DND-41 (cell line): ENCODE measurements around the gene C6orf52.

Source experiments
- CTCF ChIP-seq: IDR thresholded peaks from 2 replicates; pipeline ENCODE4 v1.5.1; 2012; ENCODE audit warnings: borderline replicate concordance, low read length, moderate library complexity, mild to moderate bottlenecking; ENCODE audit not compliant: poor library complexity, severe bottlenecking; ENCODE audit errors: extremely low read depth
- EZH2 ChIP-seq: IDR thresholded peaks from 3 replicates; pipeline ENCODE4 v1.6.1; 2012; ENCODE audit warnings: borderline replicate concordance, low read depth, mild to moderate bottlenecking, moderate library complexity, low read length, inconsistent platforms; ENCODE audit not compliant: severe bottlenecking

GRCh38 chr6:10686901-10687300 lies 7.5 kb downstream of the C6orf52 start:
- TF ChIP-seq EZH2 (no peak), CTCF (no peak)
